ENCODE measurements around the gene CCDC6.
"Not testable (repeated sequence)": the region's sequence is repeated elsewhere in the genome, so short reads cannot be mapped to it uniquely, and the experiment has no call there.

Gene CCDC6

GRCh38 chr10:59906417-59907202 is at the start of gene CCDC6:
CCDC6 (minus strand) TSS chr10:59906556; CDS start chr10:59906424, 132 bp downstream.
- Histone ChIP-seq H3K9me3 (no peaks in the 10 kb centered on the region), H3K4me3 (peak within 1 kb of the TSS; percentile 83 to 98), H3K27ac (peak within 1 kb of the TSS; percentile 91 to 99), H3K4me1 (peaks cover 0 to 53% (median 22%) of the 10 kb centered on the region in 4 donors), H3K36me3 (peaks cover 0 to 3% (median 0%) of the 10 kb centered on the region in 3 donors), H3K27me3 (no peaks in the 10 kb centered on the region)
- intact Hi-C loops (cut with DNase I; ENCODE audit: low total_unique reads) = no loop called here
- DNase-seq = peak; percentile 94 to 97
- TF ChIP-seq, protein P1, sequence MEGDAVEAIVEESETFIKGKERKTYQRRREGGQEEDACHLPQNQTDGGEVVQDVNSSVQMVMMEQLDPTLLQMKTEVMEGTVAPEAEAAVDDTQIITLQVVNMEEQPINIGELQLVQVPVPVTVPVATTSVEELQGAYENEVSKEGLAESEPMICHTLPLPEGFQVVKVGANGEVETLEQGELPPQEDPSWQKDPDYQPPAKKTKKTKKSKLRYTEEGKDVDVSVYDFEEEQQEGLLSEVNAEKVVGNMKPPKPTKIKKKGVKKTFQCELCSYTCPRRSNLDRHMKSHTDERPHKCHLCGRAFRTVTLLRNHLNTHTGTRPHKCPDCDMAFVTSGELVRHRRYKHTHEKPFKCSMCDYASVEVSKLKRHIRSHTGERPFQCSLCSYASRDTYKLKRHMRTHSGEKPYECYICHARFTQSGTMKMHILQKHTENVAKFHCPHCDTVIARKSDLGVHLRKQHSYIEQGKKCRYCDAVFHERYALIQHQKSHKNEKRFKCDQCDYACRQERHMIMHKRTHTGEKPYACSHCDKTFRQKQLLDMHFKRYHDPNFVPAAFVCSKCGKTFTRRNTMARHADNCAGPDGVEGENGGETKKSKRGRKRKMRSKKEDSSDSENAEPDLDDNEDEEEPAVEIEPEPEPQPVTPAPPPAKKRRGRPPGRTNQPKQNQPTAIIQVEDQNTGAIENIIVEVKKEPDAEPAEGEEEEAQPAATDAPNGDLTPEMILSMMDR (IDR thresholded peaks at IDR 0.05) = peak; percentile 82 to 83

GRCh38 chr10:59954296-59954695 is 47.9 kb upstream of the CCDC6 start:
- Histone ChIP-seq H3K9me3 (no peaks in the 10 kb centered on the region), H3K36me3 (no peaks in the 10 kb centered on the region), H3K4me1 (no peaks in the 10 kb centered on the region), H3K27me3 (no peaks in the 10 kb centered on the region), H3K4me3 (no peak overlapping the region), H3K27ac (no peak overlapping the region)
- DNase-seq = no peak
- intact Hi-C loops (cut with DNase I; ENCODE audit: low total_unique reads) = no loop called here
- TF ChIP-seq, protein P1 (IDR thresholded peaks at IDR 0.05) = no peak

GRCh38 chr10:59953711-59954110 is 47.4 kb upstream of the CCDC6 start:
- H3K27me3 ChIP-seq; H3K4me1 ChIP-seq; H3K27ac ChIP-seq; intact Hi-C loops (cut with DNase I; ENCODE audit: low total_unique reads); H3K9me3 ChIP-seq; H3K4me3 ChIP-seq; H3K36me3 ChIP-seq; DNase-seq: not testable (repeated sequence)

- intact Hi-C loops (cut with DNase I; ENCODE audit: low total_unique reads) = no loop called here
- no peaks in the 10 kb centered on the region for H3K36me3 ChIP-seq
- H3K4me1 ChIP-seq = no peaks in the 10 kb centered on the region
- TF ChIP-seq, protein P1 (IDR thresholded peaks at IDR 0.05) = no peak
- H3K27ac ChIP-seq = no peak overlapping the region
- H3K27me3 ChIP-seq = no peaks in the 10 kb centered on the region
- H3K9me3 ChIP-seq = no peaks in the 10 kb centered on the region
- DNase-seq = no peak
- H3K4me3 ChIP-seq = no peak overlapping the region
These were observed 43.7 kb upstream of the CCDC6 start for GRCh38 chr10:59950105-59950504.

DNA sequence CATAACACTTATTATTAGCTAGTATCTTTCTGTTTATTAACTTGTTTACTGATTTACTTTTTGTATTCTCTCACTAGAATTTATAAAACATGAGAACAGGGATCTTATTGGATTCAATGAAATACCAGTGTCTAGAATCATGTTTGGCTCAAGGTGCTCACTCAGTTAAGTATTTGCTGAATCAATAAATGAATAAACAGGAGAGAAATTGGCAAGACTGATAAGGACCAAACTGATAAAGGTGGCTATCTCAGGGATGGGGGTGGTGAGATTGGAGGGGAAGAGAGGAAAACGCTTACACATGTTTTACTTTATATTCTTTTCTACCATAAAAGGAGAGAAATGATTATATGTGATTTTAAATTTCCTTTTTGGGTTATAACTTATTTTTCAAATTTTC is 43.3 kb upstream of the CCDC6 start:
- Histone ChIP-seq H3K36me3 (no peaks in the 10 kb centered on the region), H3K27ac (no peak overlapping the region), H3K4me3 (no peak overlapping the region), H3K4me1 (no peaks in the 10 kb centered on the region), H3K27me3 (no peaks in the 10 kb centered on the region), H3K9me3 (no peaks in the 10 kb centered on the region)
- TF ChIP-seq, protein P1 (IDR thresholded peaks at IDR 0.05) = no peak
- intact Hi-C loops (cut with DNase I; ENCODE audit: low total_unique reads) = no loop called here
- DNase-seq = no peak

GRCh38 chr10:59945991-59946390 is 39.6 kb upstream of the CCDC6 start:
- Histone ChIP-seq H3K9me3 (no peaks in the 10 kb centered on the region), H3K27ac (no peak overlapping the region), H3K36me3 (no peaks in the 10 kb centered on the region), H3K4me1 (no peaks in the 10 kb centered on the region), H3K4me3 (no peak overlapping the region), H3K27me3 (no peaks in the 10 kb centered on the region)
- DNase-seq = no peak
- intact Hi-C loops (cut with DNase I; ENCODE audit: low total_unique reads) = no loop called here
- TF ChIP-seq, protein P1 (IDR thresholded peaks at IDR 0.05) = no peak
